ENCODE results near the gene MIER1.
A peak's percentile ranks its signal among the peaks of the same experiment; 100 is the strongest.
"Not testable (repeated sequence)": the region's sequence is repeated elsewhere in the genome, so short reads cannot be mapped to it uniquely, and the experiment has no call there.

MIER1 gene

GRCh38 chr1:66924756-66925557 lies at the start of gene MIER1, which contains the start of gene DNAI4:
Gene MIER1, plus strand, starts transcription at chr1:66924990. Its CDS starts 39 bp downstream, at chr1:66925029.
Gene DNAI4, minus strand, starts transcription at chr1:66924856. Its CDS starts 25 bp downstream, at chr1:66924831.
- peak; percentile 98 for DNase-seq (ENCODE audit: low spot score)

- no peak for DNase-seq (ENCODE audit: low spot score)
These were observed 48.1 kb upstream of the MIER1 start for GRCh38 chr1:66876664-66877063.

DNA sequence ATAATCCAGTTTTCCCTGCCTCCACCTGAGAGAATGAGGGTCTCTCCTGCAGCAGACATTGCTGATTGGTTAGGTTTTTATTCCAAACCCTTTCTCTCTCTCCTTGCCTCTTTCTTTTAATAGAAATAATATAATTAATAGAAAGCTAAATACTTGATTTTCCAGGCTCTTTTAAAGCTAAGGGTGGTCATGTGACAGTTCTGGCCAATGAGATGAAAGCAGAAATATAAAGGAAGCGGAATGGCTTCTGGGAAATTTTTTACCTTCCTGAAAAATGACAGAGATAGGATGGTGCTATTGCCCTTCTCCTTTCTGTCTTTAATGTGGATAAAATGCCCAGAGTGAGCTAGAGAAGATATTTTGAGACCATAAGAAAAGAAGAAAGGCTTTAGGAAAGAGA lies 35.8 kb upstream of the MIER1 start:
- no peak for DNase-seq (ENCODE audit: low spot score)

GRCh38 chr1:66890621-66891020 lies 34.2 kb upstream of the MIER1 start:
- DNase-seq (ENCODE audit: low spot score) = no peak

DNA sequence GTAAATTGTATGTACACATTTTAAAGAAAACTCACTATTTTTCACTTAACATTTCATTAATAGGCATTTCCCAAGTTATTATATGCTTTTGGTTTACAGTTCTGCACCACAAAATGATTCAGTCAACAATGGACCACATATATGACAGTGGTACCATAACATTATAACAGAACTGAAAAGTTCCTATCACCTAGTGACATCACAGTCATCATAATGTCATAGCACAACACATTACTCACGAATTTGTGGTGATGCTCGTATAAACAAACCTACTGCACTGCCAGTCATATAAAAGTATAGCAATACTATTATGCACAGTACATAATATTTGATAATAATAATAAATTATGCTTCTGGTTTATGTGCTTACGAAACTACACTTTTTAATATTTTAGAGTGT lies 31.1 kb upstream of the MIER1 start:
- no peak for DNase-seq (ENCODE audit: low spot score)

DNA sequence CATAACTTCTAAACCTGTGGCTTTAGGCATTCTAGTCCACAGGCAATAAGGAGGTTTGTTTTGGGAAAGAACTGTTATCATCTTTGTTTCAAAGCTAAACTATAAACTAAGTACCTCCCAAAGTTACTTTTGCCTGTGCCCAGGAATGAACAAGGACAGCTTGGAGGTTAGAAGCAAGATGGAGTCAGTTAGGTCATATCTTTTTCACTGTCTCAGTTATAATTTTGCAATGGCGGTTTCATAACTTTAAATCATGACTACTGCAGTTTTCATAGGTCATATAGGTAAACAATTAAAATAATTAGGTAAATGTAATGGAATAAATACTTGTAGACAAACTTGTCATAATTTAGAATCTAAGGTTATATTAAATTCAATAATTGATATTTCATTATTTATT lies 9.6 kb upstream of the MIER1 start:
- DNase-seq (ENCODE audit: low spot score) = not testable (repeated sequence)

DNA sequence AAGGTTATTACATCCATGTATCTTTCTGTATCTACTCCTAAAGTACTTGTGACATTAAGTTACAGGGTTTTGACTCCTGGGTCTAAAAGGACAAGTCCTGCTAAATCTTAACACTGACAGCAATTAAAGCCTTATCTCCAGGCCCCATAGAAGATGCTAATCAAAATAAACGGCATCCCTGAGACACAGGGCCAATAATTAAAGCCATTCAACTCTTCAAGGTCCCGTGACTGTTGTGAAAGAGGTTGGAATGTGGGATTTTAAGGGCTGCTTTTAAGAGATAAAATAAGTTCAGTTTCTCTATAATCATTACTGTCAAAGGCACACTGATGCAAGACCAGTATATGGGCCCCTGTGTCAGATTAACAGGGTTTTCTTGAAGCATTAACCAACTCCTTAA lies 8.5 kb upstream of the MIER1 start:
- no peak for DNase-seq (ENCODE audit: low spot score)

GRCh38 chr1:66917476-66917875 lies 7.3 kb upstream of the MIER1 start:
- DNase-seq (ENCODE audit: low spot score) = no peak

DNA sequence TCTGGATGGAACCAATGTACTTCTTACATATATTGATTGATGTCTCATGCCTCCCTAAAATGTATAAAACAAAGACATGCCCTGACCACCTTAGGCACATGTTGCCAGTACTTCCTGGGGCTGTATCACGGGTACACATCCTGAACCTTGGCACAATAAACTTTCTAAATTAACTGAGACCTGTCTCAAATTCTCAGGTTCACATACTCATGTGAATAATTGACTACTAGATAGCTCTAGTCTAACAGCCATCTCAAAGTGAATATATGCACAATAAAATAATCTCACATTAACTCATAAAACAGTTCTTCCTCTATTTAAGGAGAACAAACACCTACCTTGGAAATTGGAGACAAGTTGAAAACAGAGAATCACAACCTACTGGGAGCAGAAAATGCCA lies 5.7 kb upstream of the MIER1 start:
- no peak for DNase-seq (ENCODE audit: low spot score)

GRCh38 chr1:66919828-66920227 lies 5.0 kb upstream of the MIER1 start:
- DNase-seq (ENCODE audit: low spot score) = no peak

DNA sequence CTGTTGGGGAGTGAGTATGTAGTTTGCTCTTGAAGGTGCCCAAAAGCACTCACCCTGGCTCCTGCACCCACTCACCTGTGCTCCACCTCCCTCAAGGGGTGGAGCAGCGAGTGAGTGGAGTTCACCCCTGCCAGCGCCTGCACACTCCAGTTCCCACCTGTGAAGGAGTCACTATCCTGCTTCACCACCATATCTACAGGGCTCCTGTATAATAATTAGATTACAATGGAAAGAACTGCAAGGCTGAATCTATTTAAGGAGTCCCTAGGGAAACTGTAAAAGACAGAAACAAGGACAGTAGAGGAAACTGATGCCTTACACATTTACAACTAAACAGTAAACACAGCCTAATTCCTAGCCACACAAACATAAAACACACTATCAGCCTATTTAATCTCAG lies 4.2 kb upstream of the MIER1 start:
- no peak for DNase-seq (ENCODE audit: low spot score)

DNA sequence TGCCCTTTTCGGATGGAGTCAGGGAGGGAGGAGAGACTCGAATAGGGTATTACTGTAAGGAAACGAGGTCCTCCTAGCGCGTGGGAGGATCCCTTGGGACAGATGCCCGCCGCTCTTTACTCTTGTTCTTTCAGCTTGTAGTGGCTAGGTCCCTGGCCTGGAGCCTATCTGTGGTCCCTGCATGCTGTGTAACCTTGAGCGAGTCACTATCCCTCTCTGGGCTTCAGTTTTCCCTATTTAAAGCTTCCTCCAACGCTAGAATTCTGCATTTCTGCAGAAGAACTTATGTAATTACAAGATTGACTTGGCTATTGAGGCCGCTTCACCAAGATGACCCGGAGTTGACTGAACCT lies 744 bp downstream of the MIER1 start:
- no peak for DNase-seq (ENCODE audit: low spot score)

DNA sequence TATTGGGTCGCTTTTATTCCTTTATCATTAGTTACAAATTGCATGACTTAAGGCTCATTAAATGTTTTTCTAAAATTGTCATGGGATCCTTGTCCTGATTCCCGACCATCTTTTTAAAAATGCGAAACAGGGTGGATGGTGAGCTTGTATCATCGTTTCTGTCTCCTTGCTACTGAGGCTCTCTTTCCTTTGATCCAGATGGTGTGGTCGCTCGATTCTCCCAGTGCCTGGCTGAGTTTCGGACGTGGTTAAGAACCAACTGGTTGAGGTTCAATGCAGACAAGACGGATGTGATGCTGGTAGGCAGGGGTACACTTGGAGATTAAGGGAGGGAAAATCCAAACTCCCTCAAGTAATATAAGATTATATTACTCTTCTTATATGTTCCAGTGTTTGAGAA lies 1.2 kb downstream of the MIER1 start:
- DNase-seq (ENCODE audit: low spot score) = peak; percentile 21

DNA sequence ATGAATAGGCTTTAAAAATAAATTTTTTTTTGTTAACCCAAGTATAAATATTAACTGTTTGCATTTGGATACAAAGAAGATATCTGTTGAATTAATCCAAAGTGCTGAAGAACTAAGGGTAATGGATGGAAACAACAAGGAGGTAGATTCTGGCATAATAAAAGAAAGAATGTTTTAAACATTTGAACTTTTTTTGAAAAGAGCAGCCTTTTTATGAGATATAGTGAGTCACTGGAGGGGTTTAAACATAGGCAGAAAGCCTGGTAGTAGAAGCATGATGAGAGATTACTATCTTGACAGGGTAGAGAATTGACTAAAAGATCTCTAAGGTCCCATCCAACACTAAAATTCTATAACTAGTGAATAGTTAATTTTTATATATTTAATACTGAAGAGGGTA lies 2.7 kb downstream of the MIER1 start:
- DNase-seq (ENCODE audit: low spot score) = no peak

- DNase-seq (ENCODE audit: low spot score) = peak; percentile 6
These were observed 4.4 kb downstream of the MIER1 start for GRCh38 chr1:66929146-66929688.

DNA sequence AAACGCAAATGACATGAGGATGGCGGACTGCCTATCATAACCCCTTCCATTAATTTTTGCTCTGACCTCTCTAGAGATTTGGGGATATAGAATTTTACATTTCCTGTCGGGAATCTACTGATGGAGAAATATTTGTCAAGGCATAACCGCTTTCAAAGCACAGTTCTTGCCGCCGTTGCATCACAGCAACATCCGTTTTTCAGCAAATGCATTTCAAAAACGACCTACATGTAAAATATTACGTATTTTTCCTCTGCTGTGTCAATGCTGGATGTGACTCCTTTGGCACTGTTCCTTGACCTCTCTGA lies 4.9 kb downstream of the MIER1 start:
- DNase-seq (ENCODE audit: low spot score) = no peak

- peak; percentile 93 for DNase-seq (ENCODE audit: low spot score)
These were observed 5.4 kb downstream of the MIER1 start for GRCh38 chr1:66929999-66930822.

- DNase-seq (ENCODE audit: low spot score) = no peak
These were observed 6.0 kb downstream of the MIER1 start for GRCh38 chr1:66930823-66931174.

DNA sequence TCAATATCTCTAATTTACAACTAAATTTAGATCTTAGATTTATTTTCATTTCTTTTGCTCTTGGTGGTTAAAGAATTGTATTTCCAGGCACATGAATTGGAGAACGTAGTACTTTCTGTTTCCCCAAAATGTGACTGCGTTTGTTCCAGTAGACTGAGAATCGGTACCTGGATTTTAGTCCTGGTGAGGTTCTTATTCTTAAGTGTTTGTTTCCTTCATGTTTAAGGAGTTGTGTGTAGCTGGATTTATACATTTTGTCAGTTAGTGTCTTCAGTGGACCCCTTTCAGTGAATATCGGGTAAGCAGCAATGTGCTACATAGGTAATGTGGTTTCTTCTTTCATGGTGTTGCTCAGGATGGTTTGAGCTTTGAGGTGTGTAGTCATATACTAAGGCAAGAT lies 6.8 kb downstream of the MIER1 start:
- no peak for DNase-seq (ENCODE audit: low spot score)

DNA sequence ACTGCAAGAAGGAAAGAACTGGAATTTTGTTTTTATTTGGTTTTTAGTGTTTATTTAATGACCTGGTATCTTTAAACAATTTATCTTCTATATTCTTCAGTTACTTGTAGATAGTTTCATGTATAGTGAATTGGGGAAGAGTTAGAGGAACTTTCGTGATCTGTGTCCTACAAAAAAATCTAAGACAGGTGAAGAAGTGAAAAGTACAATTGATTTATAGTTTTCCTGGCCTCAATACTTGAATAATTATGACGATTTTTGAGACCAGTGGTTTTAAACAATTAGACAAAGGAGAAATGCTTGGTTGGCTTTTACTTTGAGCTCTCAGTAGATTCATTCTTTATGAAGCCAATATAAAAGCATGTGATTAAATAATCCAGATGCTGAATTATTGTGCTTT lies 7.5 kb downstream of the MIER1 start:
- DNase-seq (ENCODE audit: low spot score) = no peak

GRCh38 chr1:66933887-66934700 lies 9.3 kb downstream of the MIER1 start:
- DNase-seq (ENCODE audit: low spot score) = no peak

- DNase-seq (ENCODE audit: low spot score) = no peak
These were observed 12.9 kb downstream of the MIER1 start for GRCh38 chr1:66937529-66938234.
